HUES64 (cell line): ENCODE results near the gene CCN5.

Experiments used
- H3K27ac ChIP-seq: 2 replicates; pipeline ENCODE4 v1.7.0; 2013; ENCODE audit warnings: low read depth, low read length, inconsistent platforms
- H3K27me3 ChIP-seq: 2 replicates; pipeline ENCODE4 v1.6.1; 2013; ENCODE audit warnings: mild to moderate bottlenecking, low read length; ENCODE audit not compliant: insufficient read depth
- H3K36me3 ChIP-seq: 2 replicates; pipeline ENCODE4 v1.6.1; 2013; ENCODE audit warnings: mild to moderate bottlenecking, low read length; ENCODE audit not compliant: insufficient read depth
- H3K4me1 ChIP-seq: 2 replicates; pipeline ENCODE4 v1.6.1; 2013; ENCODE audit warnings: mild to moderate bottlenecking, low read length, moderate library complexity; ENCODE audit not compliant: insufficient read depth
- H3K4me3 ChIP-seq: 2 replicates; pipeline ENCODE4 v1.5.1; 2013; ENCODE audit warnings: mild to moderate bottlenecking, low read length, moderate library complexity
- H3K9ac ChIP-seq: 2 replicates; pipeline ENCODE4 v1.6.1; 2013; ENCODE audit warnings: mild to moderate bottlenecking, low read depth, low read length
- H3K9me3 ChIP-seq: 2 replicates; pipeline ENCODE4 v1.6.1; 2013; ENCODE audit warnings: low read depth, low read length; ENCODE audit not compliant: insufficient read depth
- WGBS: fragments of 150-250, 120-280 bp; methylation state at CpG from one replicate; pipeline ENCODE4 v1.1.7; 2013; ENCODE audit warnings: missing lambda C conversion rate; 5-methylcytosine and 5-hydroxymethylcytosine counted together

The CCN5 gene

DNA sequence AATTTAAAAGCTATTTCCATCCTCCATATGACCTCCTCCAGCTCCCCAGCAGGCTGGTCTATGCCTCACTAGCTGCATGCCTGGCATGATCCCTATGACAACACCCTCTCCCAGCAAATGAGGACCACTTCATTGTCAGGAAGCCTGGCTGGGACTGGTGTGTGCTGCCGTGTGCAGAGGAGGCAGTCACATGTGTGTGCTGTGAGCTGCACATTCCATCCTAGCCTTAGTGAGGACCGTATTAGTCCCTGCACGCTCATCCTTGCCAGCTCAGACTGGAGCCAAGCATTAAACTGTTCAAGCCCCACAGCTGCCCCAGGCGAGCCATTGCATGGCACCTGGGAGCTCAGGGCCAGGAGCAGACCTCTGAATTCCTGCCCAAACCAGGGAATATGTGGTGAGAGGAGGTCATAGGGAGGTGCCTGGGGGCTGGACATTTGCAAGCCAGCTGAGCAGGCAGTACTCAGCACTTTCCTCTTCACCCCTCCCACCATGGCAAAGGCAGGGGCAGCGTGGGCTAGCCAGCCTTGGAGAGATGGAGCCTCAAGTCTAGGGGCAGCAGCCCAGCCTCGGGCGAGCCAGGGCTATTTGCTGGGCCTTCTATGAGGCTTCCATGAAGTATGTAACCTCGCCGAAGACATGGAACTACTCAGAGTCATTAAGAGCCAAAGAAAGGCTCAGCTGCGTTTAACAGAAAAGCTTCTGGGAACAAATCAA, 8.7 kb upstream of the CCN5 start:
- Histone ChIP-seq H3K4me1 (peaks cover 12% of the 10 kb centered on the region), H3K27me3 (no peaks in the 10 kb centered on the region), H3K9ac (no peak overlapping the region), H3K27ac (no peak overlapping the region), H3K4me3 (no peak overlapping the region), H3K36me3 (no peaks in the 10 kb centered on the region), H3K9me3 (no peaks in the 10 kb centered on the region)
- 65% methylated on average over 10 of the region's 10 CpGs for WGBS

DNA sequence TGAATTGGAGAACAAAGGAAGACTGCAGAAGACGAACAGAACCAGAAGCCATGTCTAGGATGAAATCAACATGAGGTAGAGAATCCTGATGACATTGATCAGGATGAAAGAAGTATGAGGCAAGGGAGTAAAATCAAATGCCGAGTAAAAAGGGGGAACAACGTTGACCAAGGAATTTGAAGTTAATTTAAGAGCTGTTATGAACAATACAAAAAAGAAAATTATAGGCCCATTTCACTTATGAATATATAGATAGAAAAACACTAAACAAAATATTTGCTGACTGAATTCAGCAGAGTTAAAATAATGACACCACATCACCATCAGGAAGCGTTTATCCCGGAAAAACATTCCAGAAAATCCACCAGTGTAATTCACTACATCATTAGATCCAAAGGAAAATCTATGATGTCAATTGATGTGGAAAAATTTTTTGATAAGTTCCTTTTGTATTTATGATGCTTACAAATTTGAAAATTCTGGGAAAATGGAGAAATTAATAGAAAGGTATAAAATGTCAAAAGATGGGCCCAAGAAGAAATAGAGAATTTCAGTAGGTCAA, 8.1 kb upstream of the CCN5 start:
- no peak overlapping the region for H3K27ac ChIP-seq
- peaks cover 8% of the 10 kb centered on the region; the same call in 1 of the 2 replicates for H3K4me1 ChIP-seq
- H3K36me3 ChIP-seq = no peaks in the 10 kb centered on the region
- no peaks in the 10 kb centered on the region for H3K27me3 ChIP-seq
- H3K9me3 ChIP-seq = no peaks in the 10 kb centered on the region
- H3K4me3 ChIP-seq = no peak overlapping the region
- H3K9ac ChIP-seq = no peak overlapping the region
- 87% methylated on average over 5 of the region's 5 CpGs for WGBS

DNA sequence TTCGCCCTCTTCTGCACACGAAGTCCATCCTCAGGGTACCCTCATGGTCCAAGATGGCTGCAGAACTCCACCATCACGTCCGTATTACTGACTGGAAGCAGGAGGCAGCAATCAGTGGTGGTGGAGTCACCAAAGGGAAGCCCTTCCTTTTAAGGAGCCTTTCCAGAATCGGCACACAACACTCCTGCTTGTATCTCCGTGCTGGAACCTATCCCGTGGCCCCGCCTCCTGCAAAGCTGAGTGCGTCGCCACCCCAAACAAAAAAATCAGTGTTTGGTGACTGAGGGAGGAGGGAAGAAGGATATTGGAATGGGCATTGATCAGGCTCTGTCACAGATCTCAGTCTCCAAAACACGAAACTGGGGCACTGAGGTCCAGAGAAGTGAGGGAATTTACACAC, 5.8 kb upstream of the CCN5 start:
- WGBS = 90% methylated on average over 11 of the region's 11 CpGs
- H3K9ac ChIP-seq = no peak overlapping the region
- no peak overlapping the region for H3K27ac ChIP-seq
- no peak overlapping the region for H3K4me3 ChIP-seq
- no peaks in the 10 kb centered on the region for H3K36me3 ChIP-seq
- H3K27me3 ChIP-seq = no peaks in the 10 kb centered on the region
- peaks cover 8% of the 10 kb centered on the region; the same call in 1 of the 2 replicates for H3K4me1 ChIP-seq
- no peaks in the 10 kb centered on the region for H3K9me3 ChIP-seq

DNA sequence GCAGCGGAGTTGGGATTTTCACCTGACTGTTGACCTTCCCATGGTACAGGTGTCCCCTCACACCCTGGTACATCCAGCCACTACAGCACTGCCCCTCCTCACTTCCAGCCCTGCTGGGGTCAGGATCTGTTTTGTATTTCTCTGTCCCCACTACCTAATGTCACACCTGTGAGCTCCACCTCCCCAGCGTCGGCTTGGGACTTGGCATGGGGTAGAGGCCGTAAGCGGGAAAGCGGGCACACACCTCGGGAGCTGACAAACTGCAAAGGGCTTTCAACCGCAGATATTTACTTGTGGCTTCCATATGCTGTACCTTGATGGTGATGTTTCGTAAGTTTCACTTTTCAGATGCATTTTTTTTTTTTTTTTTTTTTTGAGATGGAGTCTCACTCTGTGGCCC, 5.4 kb upstream of the CCN5 start:
- Histone ChIP-seq H3K36me3 (no peaks in the 10 kb centered on the region), H3K9me3 (no peaks in the 10 kb centered on the region), H3K27me3 (no peaks in the 10 kb centered on the region), H3K27ac (no peak overlapping the region), H3K4me1 (peaks cover 8% of the 10 kb centered on the region; the same call in 1 of the 2 replicates), H3K4me3 (no peak overlapping the region), H3K9ac (no peak overlapping the region)
- 97% methylated on average over 9 of the region's 9 CpGs for WGBS

DNA sequence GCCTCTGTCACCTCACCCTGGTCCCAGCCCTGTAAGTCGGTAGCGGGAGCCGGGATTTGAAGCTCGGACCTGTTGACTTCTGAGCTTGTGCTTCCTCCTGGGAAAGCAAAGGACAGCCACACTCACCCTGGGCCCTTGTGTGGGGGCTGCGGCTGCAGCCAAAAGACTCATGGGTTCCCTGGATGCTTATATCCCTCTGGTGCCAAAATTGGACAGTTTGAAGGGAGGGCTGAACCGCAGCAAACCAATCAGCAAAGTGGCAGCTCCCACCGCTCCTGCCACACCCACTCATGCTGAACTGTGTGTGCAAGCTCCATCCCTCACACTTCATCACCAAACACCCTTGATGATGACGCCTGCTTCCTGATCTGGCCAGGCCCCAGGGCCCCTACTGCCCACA, 3.9 kb upstream of the CCN5 start:
- H3K9me3 ChIP-seq = no peaks in the 10 kb centered on the region

DNA sequence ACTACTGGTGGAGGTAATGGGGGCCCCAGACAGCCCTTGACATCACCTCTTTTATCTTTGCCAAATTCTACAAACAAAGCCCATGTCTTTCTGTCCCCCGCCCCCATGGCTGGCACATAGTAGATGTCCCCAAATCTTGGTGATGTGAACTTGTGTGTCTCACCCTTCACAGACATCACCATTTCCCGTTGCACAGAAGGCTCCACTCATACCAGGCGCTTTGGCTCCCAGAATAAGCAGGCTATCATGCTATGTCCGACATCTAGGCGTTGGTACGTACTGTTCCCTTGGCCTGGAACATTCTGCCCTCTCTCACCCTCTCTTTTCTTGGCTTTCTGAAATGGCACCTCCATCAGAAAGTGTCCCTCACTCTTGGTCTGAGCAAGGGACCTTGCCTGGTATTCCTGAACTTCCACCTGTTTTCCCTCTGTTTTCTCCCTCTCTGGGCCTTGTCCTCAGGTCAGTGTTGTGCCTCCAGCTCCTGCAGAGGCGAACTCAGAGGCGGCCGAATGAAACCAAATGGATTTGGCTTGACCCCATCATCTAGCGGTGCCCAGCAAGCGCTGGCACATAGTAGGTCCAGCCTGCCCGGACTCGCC, 968 bp upstream of the CCN5 start:
- Histone ChIP-seq H3K27ac (no peak overlapping the region), H3K36me3 (no peaks in the 10 kb centered on the region), H3K9ac (no peak overlapping the region), H3K9me3 (no peaks in the 10 kb centered on the region), H3K4me1 (no peaks in the 10 kb centered on the region), H3K4me3 (no peak overlapping the region), H3K27me3 (no peaks in the 10 kb centered on the region)
- 95% methylated on average over 13 of the region's 13 CpGs for WGBS

More for the DNA sequence above, 3.9 kb upstream of the CCN5 start:
- Histone ChIP-seq H3K27me3 (no peaks in the 10 kb centered on the region), H3K4me3 (no peak overlapping the region), H3K4me1 (peaks cover 8% of the 10 kb centered on the region; the same call in 1 of the 2 replicates), H3K9ac (no peak overlapping the region), H3K36me3 (no peaks in the 10 kb centered on the region), H3K27ac (no peak overlapping the region)
- WGBS = 91% methylated on average over 8 of the region's 8 CpGs

GRCh38 chr20:44715499-44716308, 535 bp downstream of the CCN5 start:
- no peak overlapping the region for H3K9ac ChIP-seq
- H3K36me3 ChIP-seq = no peaks in the 10 kb centered on the region
- H3K4me1 ChIP-seq = peaks cover 3% of the 10 kb centered on the region; the same call in 1 of the 2 replicates
- H3K4me3 ChIP-seq = no peak overlapping the region
- no peak overlapping the region for H3K27ac ChIP-seq
- H3K9me3 ChIP-seq = no peaks in the 10 kb centered on the region
- WGBS = 89% methylated on average over 5 of the region's 5 CpGs
- H3K27me3 ChIP-seq = no peaks in the 10 kb centered on the region

GRCh38 chr20:44716309-44717106, 1.3 kb downstream of the CCN5 start:
- no peaks in the 10 kb centered on the region for H3K36me3 ChIP-seq
- 91% methylated on average over 13 of the region's 13 CpGs for WGBS
- no peaks in the 10 kb centered on the region for H3K9me3 ChIP-seq
- no peak overlapping the region for H3K9ac ChIP-seq
- H3K4me3 ChIP-seq = no peak overlapping the region
- H3K27ac ChIP-seq = no peak overlapping the region
- H3K27me3 ChIP-seq = no peaks in the 10 kb centered on the region
- H3K4me1 ChIP-seq = peaks cover 7% of the 10 kb centered on the region; the same call in 1 of the 2 replicates

DNA sequence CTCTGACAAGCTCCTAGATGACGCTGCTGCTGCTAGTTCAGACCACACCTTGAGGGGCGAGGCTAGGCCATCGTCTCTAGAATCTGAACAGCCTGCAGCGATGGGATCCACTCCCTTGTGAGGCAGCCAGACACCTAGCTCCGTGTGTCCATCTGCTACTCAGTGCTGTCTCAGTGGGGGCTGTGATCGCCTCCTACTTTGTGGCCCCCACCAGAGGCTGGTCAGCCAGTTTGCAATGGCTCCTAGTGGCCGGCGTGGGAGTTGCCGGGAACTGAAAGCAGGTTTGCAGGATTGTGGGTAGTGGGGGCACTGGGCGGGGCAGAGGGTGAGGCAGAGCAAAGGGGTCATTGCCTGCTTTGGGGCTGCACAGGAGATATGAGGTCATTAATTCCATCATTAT, 2.8 kb downstream of the CCN5 start:
- H3K4me1 ChIP-seq = peaks cover 7% of the 10 kb centered on the region; the same call in 1 of the 2 replicates
- no peak overlapping the region for H3K9ac ChIP-seq
- H3K9me3 ChIP-seq = no peaks in the 10 kb centered on the region
- H3K27me3 ChIP-seq = no peaks in the 10 kb centered on the region
- WGBS = 64% methylated on average over 9 of the region's 10 CpGs
- H3K4me3 ChIP-seq = no peak overlapping the region
- no peak overlapping the region for H3K27ac ChIP-seq
- no peaks in the 10 kb centered on the region for H3K36me3 ChIP-seq

DNA sequence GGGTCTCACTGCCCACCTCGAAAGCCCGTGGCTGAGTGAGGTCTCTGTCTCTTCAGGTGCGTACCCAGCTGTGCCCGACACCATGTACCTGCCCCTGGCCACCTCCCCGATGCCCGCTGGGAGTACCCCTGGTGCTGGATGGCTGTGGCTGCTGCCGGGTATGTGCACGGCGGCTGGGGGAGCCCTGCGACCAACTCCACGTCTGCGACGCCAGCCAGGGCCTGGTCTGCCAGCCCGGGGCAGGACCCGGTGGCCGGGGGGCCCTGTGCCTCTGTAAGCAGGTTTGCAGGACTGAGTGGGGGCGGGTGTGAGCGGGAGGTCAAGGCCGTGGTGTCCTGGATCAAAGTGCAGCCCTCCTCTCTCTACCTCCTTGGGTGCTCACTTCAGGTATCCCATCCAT, 4.7 kb downstream of the CCN5 start:
- no peaks in the 10 kb centered on the region for H3K9me3 ChIP-seq
- no peak overlapping the region for H3K27ac ChIP-seq

More for the DNA sequence above, 4.7 kb downstream of the CCN5 start:
- Histone ChIP-seq H3K4me3 (no peak overlapping the region), H3K36me3 (no peaks in the 10 kb centered on the region), H3K27me3 (no peaks in the 10 kb centered on the region), H3K4me1 (peaks cover 7% of the 10 kb centered on the region; the same call in 1 of the 2 replicates), H3K9ac (no peak overlapping the region)
- 94% methylated on average over 19 of the region's 19 CpGs for WGBS
